Globus pallidus (tissue), 1 donor: ENCODE results near the gene SLC24A4.
A peak's percentile ranks its signal among the peaks of the same experiment; 100 is the strongest.
"Not testable (repeated sequence)": the region's sequence is repeated elsewhere in the genome, so short reads cannot be mapped to it uniquely, and the experiment has no call there.

Source experiments
- DNase-seq: peaks from one replicate; pipeline ENCODE4 v3.0.0-alpha.2; 2015; ENCODE audit warnings: low spot score

SLC24A4 gene

GRCh38 chr14:92520102-92521057 lies 197.4 kb downstream of the SLC24A4 start:
- no peak for DNase-seq

GRCh38 chr14:92521058-92521415 lies 198.1 kb downstream of the SLC24A4 start:
- no peak for DNase-seq

- DNase-seq, result no peak
Measured at GRCh38 chr14:92523752-92524151, 200.8 kb downstream of the SLC24A4 start.

- DNase-seq, result no peak
Measured at GRCh38 chr14:92524602-92525185, 201.7 kb downstream of the SLC24A4 start.

GRCh38 chr14:92525322-92526095 lies 202.5 kb downstream of the SLC24A4 start:
- DNase-seq, result no peak

GRCh38 chr14:92527721-92528120 lies 204.8 kb downstream of the SLC24A4 start:
- DNase-seq, result no peak

GRCh38 chr14:92528486-92529100 lies 205.6 kb downstream of the SLC24A4 start:
- DNase-seq, result no peak

GRCh38 chr14:92529903-92530302 lies 206.9 kb downstream of the SLC24A4 start:
- DNase-seq, result no peak

GRCh38 chr14:92531106-92531873 lies 208.3 kb downstream of the SLC24A4 start:
- DNase-seq, result no peak

GRCh38 chr14:92532490-92533163 lies 209.7 kb downstream of the SLC24A4 start:
- DNase-seq, result no peak

GRCh38 chr14:92534932-92535643 lies 212.1 kb downstream of the SLC24A4 start:
- no peak for DNase-seq

GRCh38 chr14:92536231-92536630 lies 213.3 kb downstream of the SLC24A4 start:
- not testable (repeated sequence) for DNase-seq

- DNase-seq, result no peak
Measured at GRCh38 chr14:92538412-92538985, 215.5 kb downstream of the SLC24A4 start.

- DNase-seq, result no peak
Measured at GRCh38 chr14:92539419-92539818, 216.5 kb downstream of the SLC24A4 start.

GRCh38 chr14:92539875-92540274 lies 216.9 kb downstream of the SLC24A4 start:
- no peak for DNase-seq

GRCh38 chr14:92540472-92541048 lies 217.6 kb downstream of the SLC24A4 start:
- peak; percentile 54 for DNase-seq

GRCh38 chr14:92542766-92543554 lies 220.0 kb downstream of the SLC24A4 start:
- no peak for DNase-seq

- no peak for DNase-seq
Measured at GRCh38 chr14:92544051-92544720, 221.2 kb downstream of the SLC24A4 start.
